NB4 (cell line): ENCODE measurements around the gene LPP.

Source experiments
- DNase-seq: peaks from one replicate; pipeline ENCODE4 v3.0.0; 2010; ENCODE audit warnings: low read depth
- H3K4me3 ChIP-seq: one replicate; pipeline ENCODE4 v1.5.1; 2011; ENCODE audit warnings: mild to moderate bottlenecking, low read depth, low read length, moderate library complexity
- MYC ChIP-seq: IDR thresholded peaks from 2 replicates; pipeline ENCODE4 v1.6.1; 2011; ENCODE audit warnings: low read depth, low read length
- POLR2A ChIP-seq: IDR thresholded peaks from 2 replicates; pipeline ENCODE4 v1.6.1; 2011; ENCODE audit warnings: mild to moderate bottlenecking; ENCODE audit not compliant: insufficient read length; ENCODE audit errors: extremely low read depth
- TF ChIP-seq, protein P1 (sequence below): IDR thresholded peaks from one replicate; pipeline ENCODE4 v1.5.1; 2012; ENCODE audit warnings: low read depth, low read length
- TF ChIP-seq, protein P2 (sequence below): IDR thresholded peaks from 2 replicates; pipeline ENCODE4 v1.6.1; 2011; ENCODE audit warnings: low read depth, low read length

Gene LPP

DNA sequence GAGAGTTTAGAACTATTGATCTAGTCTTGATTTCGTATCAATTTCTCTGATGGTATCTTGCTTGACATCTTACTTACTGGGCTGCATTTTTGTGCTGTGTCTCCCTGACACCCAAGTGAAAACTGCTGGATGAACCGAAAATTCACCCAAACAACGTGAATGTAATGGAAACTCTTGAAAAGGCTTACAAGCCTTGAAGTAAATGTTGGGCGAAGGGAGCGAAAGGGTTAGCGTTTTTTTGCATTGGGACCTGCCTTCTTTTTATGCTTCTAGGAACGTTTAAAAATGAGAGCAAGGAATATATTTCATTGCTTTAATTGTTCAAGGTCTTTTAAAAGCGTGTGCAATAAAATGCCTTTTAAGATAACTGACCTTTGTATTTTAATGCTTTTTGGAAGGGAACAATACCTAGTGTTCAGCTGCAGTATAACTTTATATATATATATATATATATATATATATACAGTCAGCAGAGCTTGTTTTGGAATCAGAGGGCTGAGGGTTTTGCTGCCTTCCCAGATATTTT is 94.1 kb downstream of the LPP start:
- no peak for DNase-seq
- TF ChIP-seq MYC (no peak), POLR2A (no peak)
- TF ChIP-seq, protein P1, sequence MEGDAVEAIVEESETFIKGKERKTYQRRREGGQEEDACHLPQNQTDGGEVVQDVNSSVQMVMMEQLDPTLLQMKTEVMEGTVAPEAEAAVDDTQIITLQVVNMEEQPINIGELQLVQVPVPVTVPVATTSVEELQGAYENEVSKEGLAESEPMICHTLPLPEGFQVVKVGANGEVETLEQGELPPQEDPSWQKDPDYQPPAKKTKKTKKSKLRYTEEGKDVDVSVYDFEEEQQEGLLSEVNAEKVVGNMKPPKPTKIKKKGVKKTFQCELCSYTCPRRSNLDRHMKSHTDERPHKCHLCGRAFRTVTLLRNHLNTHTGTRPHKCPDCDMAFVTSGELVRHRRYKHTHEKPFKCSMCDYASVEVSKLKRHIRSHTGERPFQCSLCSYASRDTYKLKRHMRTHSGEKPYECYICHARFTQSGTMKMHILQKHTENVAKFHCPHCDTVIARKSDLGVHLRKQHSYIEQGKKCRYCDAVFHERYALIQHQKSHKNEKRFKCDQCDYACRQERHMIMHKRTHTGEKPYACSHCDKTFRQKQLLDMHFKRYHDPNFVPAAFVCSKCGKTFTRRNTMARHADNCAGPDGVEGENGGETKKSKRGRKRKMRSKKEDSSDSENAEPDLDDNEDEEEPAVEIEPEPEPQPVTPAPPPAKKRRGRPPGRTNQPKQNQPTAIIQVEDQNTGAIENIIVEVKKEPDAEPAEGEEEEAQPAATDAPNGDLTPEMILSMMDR, result no peak
- TF ChIP-seq, protein P2, sequence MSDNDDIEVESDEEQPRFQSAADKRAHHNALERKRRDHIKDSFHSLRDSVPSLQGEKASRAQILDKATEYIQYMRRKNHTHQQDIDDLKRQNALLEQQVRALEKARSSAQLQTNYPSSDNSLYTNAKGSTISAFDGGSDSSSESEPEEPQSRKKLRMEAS, result no peak
- H3K4me3 ChIP-seq, result no peak overlapping the region

DNA sequence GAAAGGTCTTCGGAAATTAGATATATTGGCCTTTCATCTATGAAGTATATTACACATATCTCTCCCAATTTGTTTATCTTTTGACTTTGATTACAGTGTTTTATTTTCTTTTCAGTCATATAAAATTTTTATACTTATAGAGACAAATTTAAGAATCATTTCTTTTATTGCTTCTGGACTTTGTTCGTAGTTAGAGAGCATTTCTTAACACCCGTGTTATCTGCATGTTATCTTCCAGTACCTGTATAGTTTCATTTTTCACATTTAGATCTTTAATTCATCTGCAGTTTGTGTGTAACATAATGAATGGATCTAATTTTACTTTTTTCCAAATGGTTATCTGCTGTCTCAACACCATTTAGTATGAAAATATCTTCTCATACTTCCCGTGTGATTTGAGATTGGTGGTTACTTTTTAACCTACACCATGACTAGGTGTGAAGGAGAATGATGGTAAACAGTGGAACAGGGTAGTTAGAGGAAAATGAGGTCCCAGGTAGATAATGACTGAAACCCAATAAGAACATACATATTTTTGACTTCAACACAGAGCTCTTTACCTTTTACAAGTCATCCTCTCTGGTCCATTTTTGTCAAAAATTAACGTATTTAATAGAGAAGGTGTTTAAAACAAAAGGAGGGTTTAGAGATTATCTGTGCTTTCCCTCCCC is 99.3 kb downstream of the LPP start:
- no peak for DNase-seq
- TF ChIP-seq POLR2A (no peak), MYC (no peak)
- TF ChIP-seq, protein P1, result no peak
- TF ChIP-seq, protein P2, result no peak
- H3K4me3 ChIP-seq, result no peak overlapping the region

DNA sequence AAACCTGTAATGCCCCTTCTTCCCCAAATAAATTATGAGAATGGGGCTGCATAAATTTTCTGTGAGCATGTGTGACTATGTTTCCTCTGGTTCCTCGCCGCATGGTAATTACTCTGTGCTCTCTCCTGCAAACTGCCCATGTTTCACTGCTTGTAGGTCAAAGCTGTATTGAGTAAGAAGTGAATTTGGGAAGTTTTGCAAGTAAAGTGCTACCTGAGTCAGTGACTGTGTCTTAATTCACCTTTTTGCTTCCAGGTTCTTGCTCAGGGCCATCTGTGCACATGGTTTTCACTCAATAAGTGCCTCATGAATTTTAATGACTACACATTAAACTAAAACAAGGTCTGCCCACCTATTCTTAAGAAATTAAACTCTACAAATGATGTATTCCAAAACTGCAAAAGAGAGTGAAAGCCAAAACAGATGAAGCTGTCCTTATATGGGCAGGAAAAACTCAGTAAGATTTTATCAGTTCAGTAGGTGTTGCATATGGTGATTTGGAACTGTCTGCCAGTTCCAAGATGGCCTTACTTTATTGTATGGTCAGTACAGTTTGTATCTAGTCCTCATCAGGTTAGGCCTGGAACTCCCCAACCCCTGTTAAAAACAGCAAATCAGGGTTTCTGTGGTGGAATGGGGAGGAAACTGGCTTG is 100.0 kb downstream of the LPP start:
- no peak overlapping the region for H3K4me3 ChIP-seq
- TF ChIP-seq MYC (no peak), POLR2A (no peak)
- TF ChIP-seq, protein P2, result no peak
- TF ChIP-seq, protein P1, result no peak
- no peak for DNase-seq

DNA sequence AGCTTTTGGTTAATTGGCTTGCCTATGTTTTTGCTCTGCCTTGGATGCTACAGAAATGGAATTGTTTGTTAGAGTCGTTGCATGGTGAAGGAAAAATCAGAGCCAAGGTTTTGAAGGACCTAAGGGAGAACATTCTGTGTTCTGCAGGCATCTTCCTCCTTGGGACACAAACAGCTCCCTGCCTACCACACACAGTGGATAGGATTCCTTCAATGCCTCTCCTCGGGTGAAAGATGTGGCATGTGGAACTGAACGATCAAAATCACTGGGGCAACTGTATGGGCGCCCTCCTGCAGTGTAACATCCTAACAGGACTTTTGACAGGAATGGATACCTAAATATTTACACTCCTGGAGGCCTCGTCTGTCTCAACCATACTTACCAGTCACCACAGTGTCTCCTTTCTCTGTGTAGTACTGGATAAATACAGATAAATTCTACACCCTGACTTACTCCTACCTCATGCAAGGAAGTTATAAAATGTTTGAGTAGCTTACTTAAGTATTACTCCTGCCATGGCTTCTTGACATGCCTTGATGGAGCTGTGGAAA is 100.6 kb downstream of the LPP start:
- no peak for DNase-seq
- TF ChIP-seq POLR2A (no peak), MYC (no peak)
- TF ChIP-seq, protein P1, result no peak
- TF ChIP-seq, protein P2, result no peak
- H3K4me3 ChIP-seq, result no peak overlapping the region

DNA sequence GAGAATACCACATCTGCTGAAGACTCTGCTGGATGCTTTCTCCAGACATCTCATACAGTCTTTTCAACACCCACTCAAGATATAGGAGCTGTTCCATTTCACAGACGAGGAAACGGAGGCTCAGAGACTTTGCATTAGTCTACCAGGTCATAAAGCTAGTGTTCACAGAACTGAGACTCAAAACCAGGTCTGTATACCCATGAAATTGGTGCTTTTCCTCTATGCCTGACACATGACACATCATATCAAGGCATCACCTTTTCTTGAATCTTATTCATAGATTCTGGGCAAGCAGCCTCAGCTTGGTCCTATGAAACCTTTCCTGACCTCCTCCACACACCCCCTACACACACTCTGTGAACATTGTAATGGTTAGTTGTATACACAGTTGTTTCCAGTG is 101.2 kb downstream of the LPP start:
- no peak for DNase-seq
- H3K4me3 ChIP-seq, result no peak overlapping the region
- TF ChIP-seq, protein P1, result no peak
- TF ChIP-seq, protein P2, result no peak
- TF ChIP-seq POLR2A (no peak), MYC (no peak)
